Fibroblast of lung (primary cell): ENCODE data around the gene PET117. TPM values are rescaled to one million over a fixed set of nuclear protein-coding genes. Genes with fewer than 3 reads are reported as not detected.

Source experiments
- DNase-seq, 2 donors: peaks; one replicate each; pipeline versions ENCODE4 v3.0.0 to v3.0.0-alpha.2; 2010; ENCODE audit warnings: low read depth in 2 of 2
- H2AFZ ChIP-seq: 2 replicates; pipeline ENCODE4 v1.5.1; 2012; ENCODE audit warnings: low read length, control low read depth, inconsistent platforms
- H3K27ac ChIP-seq: 2 replicates; pipeline ENCODE4 v1.5.1; 2011; ENCODE audit warnings: low read length, control low read depth; ENCODE audit not compliant: insufficient read depth
- H3K27me3 ChIP-seq: 2 replicates; pipeline ENCODE4 v1.5.1; 2011; ENCODE audit warnings: mild to moderate bottlenecking, low read length; ENCODE audit not compliant: control insufficient read depth, insufficient read depth
- H3K36me3 ChIP-seq: 2 replicates; pipeline ENCODE4 v1.5.1; 2011; ENCODE audit warnings: low read length; ENCODE audit not compliant: control insufficient read depth, insufficient read depth
- H3K4me1 ChIP-seq: 2 replicates; pipeline ENCODE4 v1.5.1; 2011; ENCODE audit warnings: low read length; ENCODE audit not compliant: control insufficient read depth, insufficient read depth; ENCODE audit errors: extremely low read depth
- H3K4me2 ChIP-seq: 2 replicates; pipeline ENCODE4 v1.5.1; 2011; ENCODE audit warnings: low read length, control low read depth; ENCODE audit not compliant: insufficient read depth; ENCODE audit errors: extremely low read depth
- H3K4me3 ChIP-seq, 4 experiments: fragments of 200-600 bp in 1 of 4; sonication (generic) in 1 of 4; replicated peaks in 1 of 4; 2 replicates each; pipeline ENCODE4 v1.5.1; 2011 to 2016; ENCODE audit warnings: low read length in 4 of 4, low read depth in 3 of 4, mild to moderate bottlenecking in 3 of 4, control low read depth in 2 of 4, inconsistent platforms in 1 of 4, mixed read lengths in 1 of 4; ENCODE audit not compliant: insufficient read depth in 1 of 4; ENCODE audit errors: control extremely low read depth in 1 of 4
- H3K79me2 ChIP-seq: 2 replicates; pipeline ENCODE4 v1.5.1; 2012; ENCODE audit warnings: mild to moderate bottlenecking, low read length, inconsistent platforms; ENCODE audit not compliant: control insufficient read depth, insufficient read depth
- H3K9ac ChIP-seq: 2 replicates; pipeline ENCODE4 v1.5.1; 2011; ENCODE audit warnings: mild to moderate bottlenecking, low read length, control low read depth; ENCODE audit not compliant: insufficient read depth
- H3K9me3 ChIP-seq: 2 replicates; pipeline ENCODE4 v1.5.1; 2012; ENCODE audit warnings: low read depth, low read length; ENCODE audit not compliant: control insufficient read depth, insufficient read depth
- H4K20me1 ChIP-seq: 2 replicates; pipeline ENCODE4 v1.5.1; 2011; ENCODE audit warnings: low read length; ENCODE audit not compliant: control insufficient read depth, insufficient read depth; ENCODE audit errors: extremely low read depth
- EZH2 ChIP-seq: IDR thresholded peaks from 2 replicates; pipeline ENCODE4 v1.5.1; 2012; ENCODE audit warnings: low read length, control low read depth, mild to moderate bottlenecking; ENCODE audit errors: missing control alignments
- polyA plus RNA-seq, 2 donors: library from polyadenylated mRNA; depleted of rRNA in 1 of 2; stranded (reverse) in 1 of 2; unstranded in 1 of 2; fragments of >200 nt; gene quantifications; 2 replicates each; pipeline ENCODE4 v1.2.1, GENCODE V29; 2011 to 2012; ENCODE audit warnings: missing spikeins in 1 of 2
- total RNA-seq: library from RNA; depleted of rRNA; stranded (reverse); fragments of >200 nt; gene quantifications from 2 replicates; pipeline ENCODE4 v1.2.1, GENCODE V29; 2014
- TF ChIP-seq, protein P1 (sequence below), 2 donors: IDR thresholded peaks in 1 of 2; conservative IDR thresholded peaks in 1 of 2; 1 replicate in 1 of 2; 2 replicates in 1 of 2; pipeline ENCODE4 v1.5.1; 2011 to 2012; ENCODE audit warnings: low read length in 2 of 2, control low read depth in 1 of 2, inconsistent platforms in 1 of 2, low read depth in 1 of 2, mild to moderate bottlenecking in 1 of 2

The PET117 gene
- total and polyA plus RNA-seq, 2 donors (not counting 1 experiment from before 2014, with no cell fraction given) = 12.1 to 13.2 TPM

DNA sequence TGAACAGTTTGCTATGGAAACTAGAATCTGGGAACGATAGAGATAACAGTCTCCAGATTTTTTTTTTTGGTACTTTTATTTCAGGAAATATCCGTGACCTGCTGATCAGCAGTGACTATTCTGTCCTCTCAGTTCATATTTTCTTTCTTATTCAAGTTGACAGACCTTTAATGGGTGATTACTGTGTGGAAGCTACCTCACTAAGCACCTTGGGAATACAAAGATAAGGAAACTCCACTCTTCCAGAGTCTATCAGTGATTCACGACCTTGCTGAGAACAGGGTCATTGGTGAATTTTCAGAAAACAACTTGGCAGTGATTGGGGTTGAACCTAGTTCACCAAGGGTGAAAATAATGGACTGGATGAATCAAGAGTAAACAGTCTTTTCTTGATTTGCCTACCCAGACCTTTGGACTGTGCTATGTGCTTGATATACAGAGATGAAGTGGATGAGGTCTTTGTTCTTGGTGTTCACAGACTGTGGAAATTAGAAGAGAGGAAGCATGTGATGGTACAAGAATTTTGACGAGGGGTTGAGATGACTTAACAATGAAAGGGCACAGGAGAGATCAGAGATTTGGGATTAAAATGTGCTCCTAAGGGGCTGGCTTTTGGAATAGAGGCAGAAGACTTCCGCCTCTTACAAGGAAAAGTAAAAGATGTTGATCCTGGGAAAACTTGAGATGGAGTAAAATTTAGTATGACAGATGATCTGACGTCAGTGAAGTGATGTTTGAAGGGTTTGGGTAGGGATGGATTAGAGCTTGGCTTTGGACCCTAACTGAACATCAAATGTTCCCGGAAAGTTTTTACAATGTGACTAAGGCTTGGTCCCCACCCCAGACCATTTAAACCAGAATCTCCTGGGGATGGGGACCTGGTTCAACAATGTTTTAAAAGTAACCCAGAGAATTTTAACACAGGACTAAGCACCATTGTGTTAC is 1.2 kb downstream of the PET117 start:
- peak overlapping the region; percentile 68 for H3K27ac ChIP-seq
- TF ChIP-seq EZH2 = no peak
- TF ChIP-seq, protein P1, sequence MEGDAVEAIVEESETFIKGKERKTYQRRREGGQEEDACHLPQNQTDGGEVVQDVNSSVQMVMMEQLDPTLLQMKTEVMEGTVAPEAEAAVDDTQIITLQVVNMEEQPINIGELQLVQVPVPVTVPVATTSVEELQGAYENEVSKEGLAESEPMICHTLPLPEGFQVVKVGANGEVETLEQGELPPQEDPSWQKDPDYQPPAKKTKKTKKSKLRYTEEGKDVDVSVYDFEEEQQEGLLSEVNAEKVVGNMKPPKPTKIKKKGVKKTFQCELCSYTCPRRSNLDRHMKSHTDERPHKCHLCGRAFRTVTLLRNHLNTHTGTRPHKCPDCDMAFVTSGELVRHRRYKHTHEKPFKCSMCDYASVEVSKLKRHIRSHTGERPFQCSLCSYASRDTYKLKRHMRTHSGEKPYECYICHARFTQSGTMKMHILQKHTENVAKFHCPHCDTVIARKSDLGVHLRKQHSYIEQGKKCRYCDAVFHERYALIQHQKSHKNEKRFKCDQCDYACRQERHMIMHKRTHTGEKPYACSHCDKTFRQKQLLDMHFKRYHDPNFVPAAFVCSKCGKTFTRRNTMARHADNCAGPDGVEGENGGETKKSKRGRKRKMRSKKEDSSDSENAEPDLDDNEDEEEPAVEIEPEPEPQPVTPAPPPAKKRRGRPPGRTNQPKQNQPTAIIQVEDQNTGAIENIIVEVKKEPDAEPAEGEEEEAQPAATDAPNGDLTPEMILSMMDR (conservative IDR thresholded peaks at IDR 0.05 in 1 of 2, IDR thresholded peaks at IDR 0.05 in 1 of 2; ENCODE audit: low read depth in 1 of 2, low read length in 2 of 2) = no peak

DNA sequence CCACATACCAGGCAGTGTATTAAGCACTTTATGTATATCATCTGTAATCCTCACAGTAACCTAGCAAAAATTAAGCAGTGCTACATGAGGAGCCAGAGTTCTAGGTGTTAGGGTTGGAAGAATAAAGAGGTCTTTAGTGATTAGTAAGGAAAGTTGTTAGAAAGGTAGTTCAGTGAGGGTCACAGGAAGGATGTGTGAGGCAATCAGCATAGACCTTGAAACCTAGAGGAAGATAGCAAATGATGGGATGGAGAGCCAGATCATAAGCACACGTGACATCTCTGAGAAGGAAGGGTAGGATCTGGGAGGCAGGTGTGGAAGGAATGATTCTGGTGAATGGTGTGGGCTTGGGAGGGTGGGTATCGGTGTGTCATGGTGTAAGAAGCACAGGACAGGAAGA is 2.2 kb downstream of the PET117 start:
- no peaks in the 10 kb centered on the region for H4K20me1 ChIP-seq
- H3K9me3 ChIP-seq = no peaks in the 10 kb centered on the region
- H3K27me3 ChIP-seq = no peaks in the 10 kb centered on the region
- TF ChIP-seq, protein P1 (conservative IDR thresholded peaks at IDR 0.05 in 1 of 2, IDR thresholded peaks at IDR 0.05 in 1 of 2; ENCODE audit: low read depth in 1 of 2, low read length in 2 of 2) = no peak
- peaks cover 1% of the 10 kb centered on the region for H3K36me3 ChIP-seq
- H3K4me2 ChIP-seq = peak overlapping the region; percentile 91
- no peak overlapping the region for H2AFZ ChIP-seq
- H3K27ac ChIP-seq = no peak overlapping the region
- DNase-seq = no peak
- H3K9ac ChIP-seq = no peak overlapping the region
- peaks cover 21% of the 10 kb centered on the region for H3K79me2 ChIP-seq
- no peak overlapping the region for H3K4me3 ChIP-seq
- H3K4me1 ChIP-seq = no peaks in the 10 kb centered on the region

More for the DNA sequence above, 1.2 kb downstream of the PET117 start:
- no peak overlapping the region for H3K9ac ChIP-seq
- H3K36me3 ChIP-seq = no peaks in the 10 kb centered on the region
- H3K4me3 ChIP-seq = peak overlapping the region; percentile 48 to 94 (median 77)
- no peak overlapping the region for H2AFZ ChIP-seq
- H3K79me2 ChIP-seq = peaks cover 21% of the 10 kb centered on the region
- no peak for DNase-seq
- H3K4me1 ChIP-seq = no peaks in the 10 kb centered on the region
- no peaks in the 10 kb centered on the region for H3K27me3 ChIP-seq
- H3K9me3 ChIP-seq = no peaks in the 10 kb centered on the region
- no peaks in the 10 kb centered on the region for H4K20me1 ChIP-seq
- H3K4me2 ChIP-seq = peak overlapping the region; percentile 91

DNA sequence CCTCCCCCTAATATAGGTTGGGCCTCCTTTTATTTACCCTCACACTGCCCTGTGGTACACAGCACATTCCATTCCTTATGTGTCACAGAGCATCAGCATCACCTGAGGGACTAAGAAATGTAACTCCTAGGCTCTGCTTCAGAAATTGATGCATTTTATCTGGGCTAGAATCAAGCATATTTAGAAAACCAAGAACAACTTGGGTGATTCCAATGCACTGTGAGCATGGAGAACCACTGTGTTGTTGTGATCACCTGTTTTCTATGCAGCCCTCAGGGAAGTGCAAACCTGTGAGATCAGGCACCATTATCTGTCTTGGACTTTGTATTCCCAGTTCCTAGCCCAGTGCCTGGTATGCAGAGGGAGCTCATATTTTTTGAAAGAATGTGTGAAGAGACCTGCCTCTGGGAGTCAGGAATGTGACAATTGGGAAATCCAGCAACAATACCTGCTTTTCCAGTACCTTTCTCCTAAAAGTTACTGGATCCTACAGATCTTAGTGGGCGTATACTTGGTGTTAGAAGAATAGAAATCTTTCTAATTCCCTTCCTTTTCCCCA is 7.0 kb downstream of the PET117 start:
- Histone ChIP-seq H3K9me3 (no peaks in the 10 kb centered on the region), H3K36me3 (peaks cover 1% of the 10 kb centered on the region), H3K27me3 (no peaks in the 10 kb centered on the region), H3K79me2 (peaks cover 6% of the 10 kb centered on the region), H3K4me3 (no peak overlapping the region), H3K27ac (no peak overlapping the region), H4K20me1 (no peaks in the 10 kb centered on the region), H3K9ac (no peak overlapping the region), H3K4me1 (no peaks in the 10 kb centered on the region), H2AFZ (no peak overlapping the region), H3K4me2 (no peak overlapping the region)
- TF ChIP-seq, protein P1 (conservative IDR thresholded peaks at IDR 0.05 in 1 of 2, IDR thresholded peaks at IDR 0.05 in 1 of 2; ENCODE audit: low read depth in 1 of 2, low read length in 2 of 2) = no peak
- TF ChIP-seq EZH2 = no peak
- no peak for DNase-seq
